Panc1 (cell line): ENCODE results near the gene ANKRD65.

Experiments
- CTCF ChIP-seq: fragments of 450-650 bp; IDR thresholded peaks from 2 replicates; pipeline ENCODE4 v1.5.1; 2017; ENCODE audit warnings: mild to moderate bottlenecking
- POLR2AphosphoS5 ChIP-seq: IDR thresholded peaks from 2 replicates; pipeline ENCODE4 v1.6.1; 2012; ENCODE audit warnings: mild to moderate bottlenecking, low read depth, low read length, moderate library complexity
- SIN3A ChIP-seq: IDR thresholded peaks from 2 replicates; pipeline ENCODE4 v1.6.1; 2012; ENCODE audit warnings: low read depth, mild to moderate bottlenecking, low read length, moderate library complexity, borderline replicate concordance; ENCODE audit not compliant: insufficient read depth

GRCh38 chr1:1435911-1436629 is 15.0 kb upstream of the ANKRD65 start:
- no peak for TF ChIP-seq POLR2AphosphoS5
- no peak for TF ChIP-seq CTCF
- TF ChIP-seq SIN3A = no peak
